Measurements from ENCODE around the gene FCHO2. TPM values are rescaled to one million over a fixed set of nuclear protein-coding genes. Genes with fewer than 3 reads are reported as not detected.

Gene FCHO2
- total and polyA plus RNA-seq, 2 of the 4 experiments (the other 2 are of a cell fraction) = 6.1 to 23.5 TPM

GRCh38 chr5:73135429-73136054, 179.7 kb downstream of the FCHO2 start:
- dilution Hi-C loops (cut with HindIII; ENCODE audit: low sequenced_read_pairs, unreplicated experiment) = no loop called here
- no TSS peak for BruUV-seq (replicated peaks)
- Histone ChIP-seq H3K79me1 (ENCODE audit: low read depth in 1 of 2, low read length in 2 of 2) (no peaks in the 10 kb centered on the region), H4K5ac (ENCODE audit: low read depth, low read length) (no peak overlapping the region), H3K4me1 (ENCODE audit: control insufficient read depth, insufficient read depth, low read length) (peaks cover 6% of the 10 kb centered on the region), H3K18ac (ENCODE audit: low read depth, low read length) (no peak overlapping the region; the same call in 1 of the 2 replicates), H3K36me3 (ENCODE audit: control insufficient read depth, insufficient read depth, low read length) (no peaks in the 10 kb centered on the region), H3K27ac (ENCODE audit: insufficient read depth, low read length) (no peak overlapping the region), H2BK120ac (ENCODE audit: low read depth, low read length) (0 out of 2 replicates have a peak overlapping the region, but pooled peaks have one; percentile 12), H2AK5ac (ENCODE audit: low read depth, low read length) (peak overlapping the region; percentile 31; the same call in 1 of the 2 replicates), H4K8ac (ENCODE audit: low read depth in 2 of 2, low read length in 2 of 2) (peak overlapping the region in 1 of 2 experiments; percentile 44; a peak in 1 of 4 replicates), H3K9me3 (ENCODE audit: control insufficient read depth, insufficient read depth, low read length) (no peaks in the 10 kb centered on the region), H3K27me3 (ENCODE audit: control insufficient read depth, insufficient read depth, low read length) (peaks cover 4% of the 10 kb centered on the region; the same call in 1 of the 2 replicates), H3K4ac (ENCODE audit: low read depth, low read length) (peak overlapping the region; percentile 23; the same call in 1 of the 2 replicates), H3K56ac (ENCODE audit: extremely low read depth, insufficient read depth, low read length) (no peak overlapping the region), H2AFZ (replicated peaks; ENCODE audit: low read length, poor library complexity) (peak overlapping the region; percentile 81), H3K23ac (ENCODE audit: low read depth, low read length) (no peak overlapping the region), H2BK15ac (ENCODE audit: low read depth, low read length) (no peak overlapping the region; the same call in 2 of the 3 replicates), H3K4me2 (ENCODE audit: low read depth, low read length) (no peak overlapping the region), H3K9ac (ENCODE audit: low read depth, low read length) (no peak overlapping the region), H4K20me1 (ENCODE audit: insufficient read depth, low read length) (no peaks in the 10 kb centered on the region), H2AK9ac (replicated peaks; ENCODE audit: low read depth, low read length, poor library complexity) (peak overlapping the region; percentile 45), H3K4me3 (ENCODE audit: insufficient read depth, low read depth, low read length) (no peak overlapping the region), H3K9me1 (ENCODE audit: insufficient read depth, low read length) (peaks cover 5% of the 10 kb centered on the region; the same call in 1 of the 2 replicates), H2BK20ac (ENCODE audit: low read depth, low read length) (peak overlapping the region; percentile 60), H4K91ac (ENCODE audit: insufficient read depth, low read depth, low read length) (no peak overlapping the region), H3K14ac (replicated peaks; ENCODE audit: low read depth, low read length) (0 out of 2 replicates have a peak overlapping the region, but pooled peaks have one; percentile 19), H2BK5ac (ENCODE audit: low read depth, low read length, poor library complexity, severe bottlenecking) (no peak overlapping the region)
- ATAC-seq (ENCODE audit: low read depth) (peak; percentile 70; the same call in 1 of the 2 replicates), DNase-seq (peak; percentile 42)
- WGBS, 2 experiments (ENCODE audit: extremely low coverage in 2 of 2, insufficient read length in 1 of 2) = no CpG with 5 or more reads among the region's 6 CpGs
- in situ Hi-C loops (cut with MboI; ENCODE audit: low sequenced_read_pairs) = no loop called here
- no peak for TF ChIP-seq BHLHE40 (IDR thresholded peaks at IDR 0.05; ENCODE audit: low read depth, low read length)
- no peak for TF ChIP-seq USF2 (IDR thresholded peaks at IDR 0.05; ENCODE audit: low read depth, low read length)
- peak; percentile 50 for TF ChIP-seq RAD21 (IDR thresholded peaks at IDR 0.05; ENCODE audit: low read length)
- TF ChIP-seq CTCF (conservative IDR thresholded peaks at IDR 0.05; ENCODE audit: low read depth, low read length) = peak; percentile 48
- peak; percentile 37 for TF ChIP-seq SMC3 (IDR thresholded peaks at IDR 0.05; ENCODE audit: low read depth, low read length)
- no peak for TF ChIP-seq MAFK (IDR thresholded peaks at IDR 0.05; ENCODE audit: low read depth, low read length)
- TF ChIP-seq RCOR1 (IDR thresholded peaks at IDR 0.05; ENCODE audit: insufficient replicate concordance, low read length) = no peak
- no peak for TF ChIP-seq MXI1 (IDR thresholded peaks at IDR 0.05; ENCODE audit: borderline replicate concordance, low read depth, low read length)
- intact Hi-C loops (cut with micrococcal nuclease) = loop anchor here (5.0 kb wide), 1 partner anchor 67 kb away; no protein-coding TSS in a partner anchor
- ChIA-PET CTCF (no interaction called here), POLR2A (ENCODE audit: unreplicated experiment) (no interaction called here)

Measured in IMR-90 (cell line).